Activated CD8-positive, alpha-beta memory T cell treated with anti-CD3 and anti-CD28 coated beads for 24 hours (primary cell): ENCODE results near the gene TPCN1.

Source experiments
- DNase-seq: peaks from one replicate; pipeline ENCODE4 v3.0.0-alpha.2; 2020

Gene TPCN1

DNA sequence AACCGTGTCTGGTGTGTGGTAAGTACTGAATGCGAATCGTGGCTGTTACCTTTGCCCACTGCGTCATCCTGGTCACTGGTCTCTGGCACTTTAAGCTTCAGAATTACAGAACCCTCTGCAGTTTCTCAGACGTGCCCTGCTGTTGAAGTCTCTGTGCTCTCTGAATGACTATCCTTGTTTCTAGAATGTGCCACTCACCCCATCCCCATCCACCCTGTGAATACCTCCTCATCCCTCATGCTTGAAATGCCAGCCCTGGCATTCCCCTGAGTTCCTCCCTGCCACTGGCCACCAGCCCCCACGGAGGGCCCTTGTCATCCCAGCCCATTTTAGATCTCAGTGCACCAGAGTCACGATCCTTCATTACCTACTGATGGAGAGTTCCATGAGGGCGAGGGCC lies 21.3 kb downstream of the TPCN1 start:
- DNase-seq = no peak

DNA sequence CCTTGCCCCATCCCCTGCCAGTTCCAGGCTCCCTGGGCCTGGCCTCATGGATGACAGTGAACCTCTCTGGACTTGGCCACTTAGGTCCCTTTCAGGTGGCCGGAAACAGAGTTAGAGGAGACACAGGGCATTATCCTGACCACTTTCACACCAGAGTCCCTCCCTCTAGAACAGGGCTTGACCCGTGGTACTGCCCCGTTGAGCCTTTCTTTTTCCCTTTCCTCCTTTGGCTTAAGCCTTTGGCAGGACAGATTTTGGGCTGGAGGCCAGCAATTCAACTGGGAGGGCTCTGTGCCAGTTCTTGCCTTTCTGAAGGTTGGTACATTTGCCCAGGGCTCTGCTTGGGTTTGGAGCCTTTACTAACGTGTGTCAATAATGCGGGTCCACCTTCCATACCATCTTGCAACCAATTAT lies 22.8 kb downstream of the TPCN1 start:
- no peak for DNase-seq

DNA sequence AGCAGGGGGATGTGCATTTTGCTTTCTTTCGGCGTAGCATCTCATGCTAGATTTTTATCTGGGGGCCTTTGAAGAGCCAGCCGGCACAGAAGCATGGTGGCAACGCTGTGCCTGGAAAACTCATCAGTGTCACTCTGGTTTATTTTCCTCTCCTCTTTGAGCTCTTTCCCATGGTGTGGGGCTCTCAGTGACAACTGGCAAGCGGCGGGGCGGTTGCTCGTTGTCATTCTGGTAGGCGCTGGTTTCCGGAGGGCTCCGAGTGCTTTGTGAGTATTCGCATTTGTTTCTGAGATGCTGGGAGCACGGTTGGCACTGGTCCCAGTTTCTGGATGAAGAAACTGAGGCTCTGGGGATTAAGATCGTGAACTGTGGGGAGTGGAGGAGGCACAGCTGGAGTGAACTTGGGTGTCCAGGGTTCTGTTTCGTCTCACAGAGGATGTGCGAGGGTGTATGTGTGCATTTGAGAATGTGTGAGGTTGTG lies 23.3 kb downstream of the TPCN1 start:
- DNase-seq = no peak

DNA sequence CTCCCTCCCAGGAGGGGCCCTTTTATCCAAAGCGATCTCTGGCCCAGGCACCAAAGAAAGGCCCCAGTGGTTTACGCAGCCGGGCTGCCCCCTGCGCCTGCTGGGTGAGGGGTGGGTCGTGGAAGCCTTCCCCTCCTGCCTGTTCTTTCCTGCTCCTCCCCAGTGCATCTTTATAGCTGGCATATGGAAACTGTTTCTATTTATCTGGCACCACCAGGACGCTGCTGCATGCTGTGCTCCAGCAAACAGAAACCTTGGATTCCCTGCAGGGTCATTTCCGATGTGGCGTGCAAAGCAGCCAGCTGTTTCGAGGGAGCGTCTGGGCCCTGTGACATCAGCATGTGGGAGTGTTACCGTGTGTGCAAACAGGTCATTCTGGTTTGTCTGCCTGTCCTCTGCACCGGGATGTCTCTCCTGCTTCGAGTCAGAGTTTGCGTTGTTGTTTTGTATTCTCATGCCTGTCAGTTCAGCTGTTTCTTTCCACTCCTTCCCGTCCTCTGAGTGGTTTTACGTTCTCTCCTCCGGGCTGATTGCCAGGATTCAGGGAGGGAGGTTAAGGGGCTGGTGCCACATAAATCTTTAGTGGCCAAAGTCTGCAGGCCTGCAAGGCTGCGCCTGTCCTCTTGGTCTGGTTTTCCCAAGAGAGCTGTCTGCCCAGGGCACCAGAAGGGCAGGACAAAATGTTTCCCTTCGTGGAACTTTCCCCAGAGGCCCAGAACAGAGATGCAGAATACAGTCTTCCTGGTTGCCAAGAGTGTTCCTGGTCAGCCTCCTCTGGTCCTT lies 24.6 kb downstream of the TPCN1 start:
- DNase-seq = no peak

DNA sequence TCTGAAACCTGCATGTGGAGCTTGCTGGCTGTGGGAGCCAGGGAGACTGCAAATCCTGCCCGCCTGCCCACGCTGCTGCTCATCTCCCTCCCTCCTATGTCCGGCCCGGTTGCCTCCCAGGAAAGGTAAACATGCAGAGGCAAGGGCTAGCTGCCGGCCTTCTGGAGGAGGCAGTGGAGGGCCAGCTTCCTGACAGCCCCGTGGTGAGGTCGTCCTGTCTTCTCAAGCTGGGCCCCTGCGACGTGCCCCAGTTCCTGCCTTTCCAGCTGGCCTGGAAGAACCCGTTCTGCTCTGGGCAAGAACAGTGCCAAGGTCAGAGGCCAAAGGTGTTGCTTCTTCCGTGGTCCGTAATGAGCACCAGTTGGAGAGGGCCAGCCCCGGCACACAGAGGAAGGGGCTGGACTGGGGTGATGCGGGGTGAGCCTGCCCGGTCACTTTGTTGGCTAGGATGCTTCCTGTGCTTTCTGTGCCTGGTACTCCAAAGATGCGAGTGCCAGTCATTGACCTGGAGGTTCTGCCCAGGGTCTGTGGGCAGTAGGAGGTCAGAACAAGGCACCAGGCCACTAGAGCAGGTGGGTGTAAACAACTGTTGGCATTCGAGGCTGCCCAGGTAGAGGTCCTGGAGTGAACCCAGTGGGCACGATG lies 25.3 kb downstream of the TPCN1 start:
- DNase-seq = no peak

DNA sequence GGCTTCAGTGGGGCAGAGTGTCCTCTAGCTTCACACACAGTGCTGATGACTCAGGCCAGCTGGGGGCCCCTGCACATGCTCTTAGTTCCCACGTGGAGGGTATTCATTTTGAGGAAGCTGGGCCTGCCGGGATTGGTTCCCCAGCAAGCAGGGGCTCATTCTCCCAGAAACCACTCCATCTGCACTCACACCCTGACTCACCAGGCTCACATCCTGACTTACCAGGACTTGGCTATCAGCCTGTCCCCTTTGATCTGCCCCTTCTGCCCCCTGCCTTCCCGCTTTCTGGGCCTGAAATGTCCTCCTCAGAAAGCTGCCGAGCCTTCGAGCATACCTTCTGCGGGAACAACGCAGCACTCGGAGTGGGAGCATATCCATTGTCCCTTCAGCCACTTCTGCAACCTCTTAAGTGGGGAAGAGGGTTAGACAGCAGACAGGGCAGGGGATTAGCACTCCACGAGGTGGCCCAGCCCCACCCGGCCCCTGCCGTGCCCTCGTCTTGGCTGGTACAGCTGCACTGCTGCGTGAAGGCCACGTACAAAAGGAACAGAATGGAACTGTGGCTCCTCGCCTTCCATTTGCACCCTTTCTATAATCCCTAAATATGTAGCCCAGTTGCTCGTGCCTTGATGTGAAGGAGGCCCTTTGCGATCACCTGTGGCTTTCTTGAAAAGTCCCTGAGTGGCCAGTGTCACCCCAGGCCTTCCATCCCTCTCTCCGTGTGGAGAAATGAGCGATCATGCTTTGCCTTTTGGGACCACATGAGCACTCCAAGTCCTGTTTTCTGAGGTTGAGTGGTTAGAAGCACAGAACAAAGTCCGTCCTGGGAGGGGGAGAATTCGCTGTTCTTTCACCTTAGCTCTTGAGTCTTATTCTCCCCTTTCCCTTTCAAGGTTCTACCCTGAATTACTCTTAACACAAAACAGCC lies 26.1 kb downstream of the TPCN1 start:
- DNase-seq = no peak

DNA sequence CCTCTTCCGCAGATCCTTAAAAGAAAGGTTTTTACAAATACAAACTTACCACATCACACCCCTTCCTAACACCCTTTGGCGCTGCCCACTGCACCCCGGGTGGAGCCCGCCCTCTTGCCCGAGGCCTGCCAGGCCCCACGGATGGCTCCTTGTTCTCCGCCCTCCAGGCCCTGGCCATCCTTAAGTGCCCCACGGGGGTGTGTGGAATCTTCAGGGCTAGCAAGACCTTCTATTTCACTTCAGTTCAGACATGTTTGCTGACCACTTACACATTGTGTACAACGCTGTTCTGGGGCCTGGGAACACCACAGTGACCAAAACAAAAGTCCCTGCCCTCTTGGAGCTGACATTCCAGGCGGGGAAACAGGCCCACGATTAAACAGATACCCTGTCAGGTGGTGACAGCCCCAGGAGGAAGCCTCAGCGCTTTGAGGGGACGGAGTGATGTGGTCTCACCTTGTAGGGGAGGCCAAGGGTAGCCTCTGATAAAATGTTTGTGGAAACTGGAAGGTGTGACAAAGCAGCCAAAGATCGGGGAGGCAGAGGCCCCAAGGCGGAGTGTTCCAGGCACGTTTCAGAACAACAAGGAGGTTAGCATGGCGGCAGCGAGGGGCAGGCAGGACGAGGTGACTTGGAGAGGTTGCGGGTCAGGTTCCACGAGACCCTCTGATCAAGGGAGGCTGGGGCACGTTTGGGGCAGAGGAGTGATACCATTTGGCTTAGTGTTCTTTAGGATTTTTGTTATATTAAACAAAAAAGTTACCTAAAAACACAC lies 27.0 kb downstream of the TPCN1 start:
- no peak for DNase-seq

DNA sequence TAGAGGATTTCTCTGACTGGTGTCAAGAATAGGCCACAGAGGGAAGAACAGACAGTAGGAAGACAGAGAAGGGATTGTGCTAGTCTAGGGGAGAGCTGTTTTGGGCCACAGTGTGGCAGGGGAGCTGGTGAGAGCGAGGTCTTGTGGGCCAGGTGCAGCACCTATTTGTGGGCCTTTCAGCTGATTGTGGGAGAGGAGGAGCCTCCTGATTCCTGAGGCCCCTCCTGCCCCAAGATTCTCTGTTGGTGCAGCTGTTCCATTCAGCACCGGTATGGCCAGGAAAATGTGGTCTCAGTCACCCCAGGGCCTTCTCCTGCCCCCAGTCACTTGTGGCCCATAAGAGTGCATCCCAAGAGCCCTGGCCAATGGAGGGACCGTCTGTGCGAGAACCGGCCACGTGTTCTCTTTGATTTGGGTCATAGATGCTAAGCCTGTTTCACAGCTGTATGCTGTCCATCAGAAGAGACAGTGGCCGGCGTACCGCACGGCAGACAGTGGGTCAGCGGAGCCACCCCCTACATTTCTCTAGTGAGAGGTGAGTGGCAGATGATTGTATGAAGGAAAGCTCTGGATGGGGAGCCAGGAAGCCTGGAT lies 27.7 kb downstream of the TPCN1 start:
- DNase-seq = no peak

DNA sequence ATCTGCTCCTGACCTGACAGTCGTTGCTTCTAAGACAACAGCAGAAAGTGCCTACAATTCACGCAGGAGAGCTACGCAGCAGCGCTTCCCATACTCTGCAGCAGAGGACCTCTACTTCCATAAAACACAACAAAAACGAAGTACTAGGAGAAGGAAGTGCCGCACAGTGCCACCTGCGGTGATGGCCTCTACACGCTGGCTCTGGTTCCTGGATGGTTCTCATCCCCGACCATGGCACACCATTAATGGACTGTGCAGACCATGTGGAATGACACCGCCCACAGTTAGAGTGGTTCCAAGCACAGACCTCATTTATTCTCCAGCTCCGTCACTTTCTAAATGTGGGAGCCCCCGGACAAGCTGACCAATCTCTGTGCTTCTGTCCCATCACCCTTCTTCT lies 28.3 kb downstream of the TPCN1 start:
- no peak for DNase-seq

DNA sequence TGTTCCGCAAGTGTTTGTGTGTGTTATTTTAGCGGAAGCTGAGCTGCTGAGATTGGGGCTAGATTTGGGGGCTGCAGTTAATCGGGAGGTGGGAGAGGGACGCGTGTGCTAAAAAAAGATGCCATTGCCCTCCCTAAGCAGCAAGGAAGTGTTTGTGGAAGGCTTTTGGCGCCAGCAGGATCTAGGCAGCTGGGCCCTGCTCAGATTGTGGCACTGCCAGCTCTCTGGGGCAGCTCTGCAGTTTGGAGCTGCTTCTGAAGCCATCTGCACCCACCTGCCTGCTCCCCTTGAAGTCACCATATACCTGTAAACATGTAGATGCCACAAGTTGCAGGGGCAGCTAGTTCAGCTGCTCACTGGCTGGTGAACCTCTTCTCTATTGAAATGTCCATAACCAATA lies 28.8 kb downstream of the TPCN1 start:
- DNase-seq = no peak

DNA sequence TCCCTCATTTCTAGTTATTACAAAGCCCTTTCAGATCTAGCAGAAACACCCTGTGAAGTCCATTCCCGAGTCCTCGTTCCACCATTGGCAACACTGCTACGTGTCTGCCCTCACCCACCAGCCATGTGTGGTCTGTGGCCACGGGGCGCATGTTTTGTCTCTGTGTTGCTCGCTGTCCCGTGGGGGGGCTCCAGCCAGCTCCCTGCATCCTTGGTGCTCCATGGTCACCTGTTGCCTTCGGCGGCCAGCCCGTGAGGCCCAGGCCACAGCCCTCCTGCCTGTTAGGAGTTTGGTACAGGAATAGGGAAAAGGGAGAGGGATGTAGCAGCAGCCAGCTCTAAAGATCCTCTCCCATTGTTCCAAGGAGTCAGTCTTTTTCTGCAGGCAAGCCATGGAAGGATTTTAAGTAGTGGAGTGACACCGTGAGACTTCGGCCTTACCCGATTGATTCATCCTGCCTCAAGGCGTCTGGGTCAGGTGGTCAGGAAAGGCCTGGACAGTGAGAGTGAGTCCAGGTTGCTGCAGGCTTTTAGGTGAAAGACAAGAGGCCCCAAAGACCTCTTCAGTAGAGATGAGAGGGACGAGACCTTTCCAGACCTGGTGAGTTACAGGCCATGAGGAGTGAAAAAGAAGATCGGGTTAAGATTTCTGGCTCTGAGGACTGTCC lies 30.3 kb downstream of the TPCN1 start:
- DNase-seq = no peak

DNA sequence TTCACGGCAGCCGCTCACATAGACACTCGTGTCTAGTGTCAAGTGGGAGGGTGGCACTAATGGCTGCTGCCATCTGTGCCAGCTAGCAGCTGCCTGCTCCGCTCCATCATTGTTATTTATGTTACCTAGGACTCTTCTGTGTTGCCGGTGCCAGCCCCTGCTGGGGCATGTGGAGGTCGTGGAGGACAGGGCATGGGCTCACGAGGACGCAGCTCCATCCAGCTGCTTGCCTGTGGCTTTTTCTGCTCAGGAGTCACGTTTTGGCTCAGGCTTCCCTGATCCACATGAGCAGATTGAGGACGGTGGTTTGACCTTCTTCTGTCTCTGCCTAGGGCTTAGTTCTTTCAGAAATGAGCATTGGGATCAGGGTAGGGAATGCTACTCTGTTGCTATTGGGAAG lies 31.2 kb downstream of the TPCN1 start:
- DNase-seq = no peak

DNA sequence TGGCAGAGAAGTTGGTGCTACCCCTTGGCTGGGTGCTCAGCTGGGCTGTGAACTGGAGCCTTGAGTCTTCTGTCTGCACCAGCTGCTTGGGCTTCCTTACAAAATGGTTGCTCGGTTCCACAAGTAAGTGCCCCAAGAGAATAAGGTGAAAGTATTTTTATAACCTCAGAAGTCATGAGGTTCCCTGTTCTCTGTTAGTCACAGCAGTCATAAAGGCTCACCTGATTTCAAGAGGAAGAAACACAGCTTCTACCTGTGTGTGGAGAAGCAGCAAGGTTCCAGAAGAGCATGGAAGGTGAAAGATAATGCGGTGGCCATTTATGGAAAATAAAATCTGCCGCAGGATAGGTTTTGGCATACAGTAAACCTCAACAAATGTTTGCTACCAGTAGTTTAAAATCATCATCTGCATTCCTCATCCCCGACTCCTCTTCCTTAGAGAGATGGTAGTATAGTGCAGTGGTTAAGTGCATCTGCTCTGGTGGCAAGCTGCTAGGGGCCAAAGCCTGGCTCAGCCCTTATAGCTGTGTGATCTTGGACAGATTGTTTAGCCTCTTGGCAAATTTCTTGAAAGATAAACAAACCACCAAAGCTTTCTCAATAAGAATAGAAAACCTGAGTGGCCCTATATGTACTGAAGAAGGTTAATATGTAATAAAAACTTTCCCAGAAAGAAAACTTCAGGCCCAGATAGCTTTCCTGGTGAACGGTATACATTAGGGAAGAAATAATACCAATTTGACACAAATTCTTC lies 32.4 kb downstream of the TPCN1 start:
- DNase-seq = no peak

DNA sequence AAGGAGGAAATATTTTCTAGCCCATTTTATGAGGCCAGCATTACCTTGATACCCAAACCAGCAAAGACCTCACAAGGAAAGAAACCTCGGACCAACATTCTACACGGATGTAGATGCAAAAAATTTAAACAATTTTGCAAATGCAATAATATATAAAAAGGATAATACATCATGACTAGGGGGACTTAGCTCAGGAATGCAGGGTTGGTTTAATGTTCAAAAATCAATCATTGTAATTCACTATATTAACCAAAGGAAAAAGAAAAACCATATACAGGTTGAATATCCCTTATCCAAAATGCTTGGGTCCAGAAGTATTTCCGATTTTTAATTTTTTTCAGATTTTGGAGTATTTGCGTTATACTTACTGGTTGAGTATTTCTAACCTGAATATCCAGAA lies 33.0 kb downstream of the TPCN1 start:
- DNase-seq = no peak

DNA sequence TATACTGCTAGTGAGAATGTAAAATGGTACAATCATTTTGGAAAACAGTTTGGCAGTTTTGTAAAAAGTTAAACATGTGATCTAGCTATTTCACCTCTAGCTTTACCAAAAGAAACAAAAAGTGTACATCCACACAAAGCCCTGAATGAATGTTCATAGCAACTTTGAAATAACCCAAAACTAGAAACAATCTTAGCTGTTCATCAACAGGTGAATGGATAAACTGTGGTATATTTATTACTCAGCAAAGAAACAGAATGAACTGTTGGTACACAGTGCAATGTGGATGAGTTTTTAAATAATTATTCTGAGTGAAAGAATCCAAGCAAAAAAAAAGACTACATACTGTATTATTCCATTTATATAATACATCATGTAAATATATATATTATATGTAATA lies 36.3 kb downstream of the TPCN1 start:
- no peak for DNase-seq

DNA sequence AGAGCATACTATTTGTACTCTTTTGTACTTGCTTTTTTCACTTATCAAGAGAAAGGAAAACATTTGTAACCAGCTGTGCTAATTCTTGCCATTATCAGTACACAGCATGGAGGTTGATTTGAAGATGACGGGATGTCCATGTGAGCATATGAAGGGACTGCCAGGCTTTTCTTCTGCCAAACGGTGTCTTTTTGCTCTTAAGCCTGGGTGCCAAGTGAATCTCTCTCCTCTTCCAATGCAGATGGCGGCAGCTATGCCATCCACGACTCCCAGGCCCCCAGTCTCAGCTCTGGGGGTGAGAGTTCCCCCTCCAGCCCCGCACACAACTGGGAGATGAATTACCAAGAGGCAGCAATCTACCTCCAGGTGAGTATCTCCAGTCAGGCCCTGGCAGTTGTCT lies 38.9 kb downstream of the TPCN1 start:
- no peak for DNase-seq

DNA sequence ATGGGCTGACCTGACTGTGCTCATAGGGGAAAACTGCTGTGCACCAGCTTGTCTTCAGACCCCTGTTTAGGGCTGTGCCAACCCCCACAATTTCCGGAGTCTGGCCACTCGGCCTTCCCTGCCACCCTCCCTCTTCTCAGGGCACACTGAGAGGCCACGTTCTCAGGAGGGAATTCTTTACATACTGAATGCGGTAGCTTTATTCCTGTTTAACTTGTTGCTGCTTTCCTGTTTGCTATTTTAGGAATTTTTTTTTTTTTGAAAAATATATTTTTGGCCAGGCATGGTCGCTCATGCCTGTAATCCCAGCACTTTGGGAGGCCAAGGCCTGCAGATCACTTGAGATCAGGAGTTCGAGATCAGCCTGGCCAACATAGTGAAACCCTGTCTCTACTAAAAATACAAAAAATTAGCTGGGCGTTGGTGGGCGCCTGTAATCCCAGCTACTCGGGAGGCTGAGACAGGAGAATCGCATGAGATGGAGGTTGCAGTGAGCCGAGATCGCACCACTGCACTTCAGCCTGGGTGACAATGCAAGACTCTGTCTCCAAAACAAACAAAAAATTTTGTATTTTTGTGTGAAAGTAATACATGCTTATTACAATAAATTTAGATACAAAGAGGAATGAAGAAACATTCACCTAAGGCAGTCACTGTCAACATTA lies 39.5 kb downstream of the TPCN1 start:
- DNase-seq = no peak

DNA sequence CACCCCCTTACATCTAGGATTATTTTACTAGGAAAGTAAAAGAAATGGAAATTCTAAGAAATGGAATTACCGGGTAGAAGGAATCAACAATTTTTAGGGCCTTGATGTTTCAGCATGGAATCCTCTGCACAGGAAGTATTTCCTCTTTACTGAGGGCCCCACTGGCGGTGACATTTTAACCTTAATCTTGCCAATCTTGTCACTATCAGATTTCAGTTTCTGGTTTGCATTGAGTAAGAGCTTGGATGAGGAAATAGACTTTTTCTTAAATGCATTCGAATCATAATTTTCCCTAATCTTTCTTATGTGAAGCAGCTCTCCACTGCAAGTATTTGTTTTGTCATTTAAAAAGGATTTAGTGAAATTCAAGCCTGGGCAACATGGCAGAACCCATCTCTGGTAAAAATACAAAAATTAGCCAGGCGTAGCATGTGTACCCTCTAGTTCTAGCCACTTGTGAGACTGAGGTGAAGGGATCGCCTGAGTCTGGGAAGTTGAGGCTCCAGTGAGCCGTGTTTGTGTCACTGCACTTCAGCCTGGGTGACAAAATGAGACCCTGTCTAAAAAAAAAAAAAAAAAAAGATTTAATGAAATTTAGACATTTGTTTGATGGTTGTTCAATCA lies 40.7 kb downstream of the TPCN1 start:
- no peak for DNase-seq

DNA sequence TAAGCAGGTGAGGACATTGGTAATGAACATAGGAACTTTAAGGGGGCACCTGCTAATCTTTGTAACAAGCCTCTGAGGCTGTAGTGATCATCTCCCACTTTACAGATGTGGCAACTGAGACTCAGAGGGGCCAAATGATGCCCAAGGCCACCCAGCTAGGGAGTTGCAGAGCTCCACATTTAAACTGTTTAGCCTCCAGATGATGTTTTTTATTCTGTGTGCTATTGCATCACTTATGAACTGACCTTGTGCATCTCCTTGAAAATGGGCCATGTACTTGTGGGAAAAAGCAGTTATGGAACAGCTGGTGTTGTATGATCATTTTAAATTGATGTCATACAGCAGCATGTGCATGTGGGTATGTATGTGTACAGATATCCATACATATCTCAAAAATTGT lies 41.4 kb downstream of the TPCN1 start:
- no peak for DNase-seq

DNA sequence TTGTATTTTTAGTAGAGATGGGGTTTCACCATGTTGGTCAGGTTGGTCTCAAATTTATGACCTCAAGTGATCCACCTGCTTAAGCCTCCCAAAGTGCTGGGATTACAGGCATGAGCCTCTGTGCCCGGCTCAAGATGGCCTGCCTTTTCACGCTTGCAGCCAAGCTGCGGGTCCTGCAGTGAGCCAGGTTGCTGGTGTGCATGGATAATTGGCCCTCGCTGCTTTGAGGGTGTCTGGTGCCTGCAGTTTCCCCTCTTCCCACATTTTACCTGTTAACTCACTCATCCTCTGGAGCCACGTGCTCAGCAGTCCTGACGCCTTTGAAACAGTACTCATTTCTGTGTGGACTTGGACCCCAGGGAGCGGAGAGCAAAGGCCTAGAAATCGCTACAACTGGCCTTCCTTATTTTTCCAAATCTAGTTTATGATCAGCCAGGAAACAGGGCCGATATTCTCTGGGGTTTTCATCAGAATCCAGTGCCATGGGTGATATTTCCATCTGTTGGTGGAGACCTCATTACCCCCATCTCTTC lies 42.2 kb downstream of the TPCN1 start:
- DNase-seq = no peak
